OCI-LY7 (cell line): Measurements from ENCODE around the gene MRPS27. TPM values are rescaled to one million over a fixed set of nuclear protein-coding genes. Genes with fewer than 3 reads are reported as not detected.

Source experiments
- BruUV-seq: library from RNA; stranded (reverse); fragments of 400-500 nt; replicated peaks from 2 replicates; lab custom pipeline; 2021; lab: Mats Ljungman, UMichigan
- CTCF ChIA-PET: fragments of 300-600 bp; sonication (Branson Sonifier 250); formaldehyde crosslinking; loops from one replicate; lab custom pipeline; 2022; ENCODE audit warnings: antibody characterized with exemption; ENCODE audit not compliant: unreplicated experiment; lab: Charles Lee
- POLR2A ChIA-PET: fragments of 300-600 bp; sonication (Branson Sonifier 250); formaldehyde crosslinking; loops from one replicate; lab custom pipeline; 2022; ENCODE audit warnings: antibody characterized with exemption; lab: Charles Lee
- DNase-seq: peaks from one replicate; pipeline ENCODE4 v3.0.0-alpha.2; 2015; ENCODE audit warnings: low spot score
- H2AFZ ChIP-seq: fragments of 200-600 bp; sonication (generic), shearing (Covaris generic); 2 replicates; pipeline ENCODE4 v1.6.1; 2014; ENCODE audit warnings: mild to moderate bottlenecking, antibody characterized with exemption, low read length, moderate library complexity
- H3K27ac ChIP-seq: fragments of 200-600 bp; sonication (generic); 2 replicates; pipeline ENCODE4 v1.5.1; 2014; ENCODE audit warnings: mixed run types, low read depth, mild to moderate bottlenecking, moderate library complexity, low read length, inconsistent platforms; ENCODE audit not compliant: poor library complexity, severe bottlenecking
- H3K36me3 ChIP-seq: fragments of 200-600 bp; sonication (generic); 2 replicates; pipeline ENCODE4 v1.6.1; 2014; ENCODE audit warnings: mild to moderate bottlenecking, antibody characterized with exemption, low read length, moderate library complexity, mixed read lengths; ENCODE audit not compliant: insufficient read depth
- H3K4me1 ChIP-seq: fragments of 200-600 bp; sonication (generic); 2 replicates; pipeline ENCODE4 v1.5.1; 2014; ENCODE audit warnings: mild to moderate bottlenecking, low read length; ENCODE audit not compliant: insufficient read depth, poor library complexity, severe bottlenecking
- H3K4me2 ChIP-seq: fragments of 200-600 bp; sonication (generic); 2 replicates; pipeline ENCODE4 v1.6.1; 2014; ENCODE audit warnings: mild to moderate bottlenecking, low read length
- H3K4me3 ChIP-seq: fragments of 200-600 bp; sonication (generic); 2 replicates; pipeline ENCODE4 v1.5.1; 2014; ENCODE audit warnings: mild to moderate bottlenecking, low read depth, low read length; ENCODE audit not compliant: poor library complexity, severe bottlenecking
- H3K79me2 ChIP-seq: fragments of 200-600 bp; sonication (generic); 2 replicates; pipeline ENCODE4 v1.6.1; 2016; ENCODE audit warnings: low read depth, mild to moderate bottlenecking, low read length, moderate library complexity, mixed read lengths; ENCODE audit not compliant: insufficient read depth
- H3K9me2 ChIP-seq: fragments of 200-600 bp; sonication (generic); 2 replicates; pipeline ENCODE4 v1.6.1; 2016; ENCODE audit warnings: mild to moderate bottlenecking, low read length, mixed read lengths; ENCODE audit not compliant: insufficient read depth
- H3K9me3 ChIP-seq: fragments of 200-600 bp; sonication (generic); 2 replicates; pipeline ENCODE4 v1.6.1; 2014; ENCODE audit warnings: mild to moderate bottlenecking, mixed run types, low read length, mixed read lengths
- H4K20me1 ChIP-seq: fragments of 200-600 bp; sonication (generic); 2 replicates; pipeline ENCODE4 v1.6.1; 2014; ENCODE audit warnings: mild to moderate bottlenecking, antibody characterized with exemption, low read length, moderate library complexity, mixed read lengths; ENCODE audit not compliant: insufficient read depth
- CTCF ChIP-seq: fragments of 200-600 bp; sonication (generic); conservative IDR thresholded peaks from 2 replicates; pipeline ENCODE4 v1.5.1; 2014; ENCODE audit warnings: mild to moderate bottlenecking, antibody characterized with exemption, low read length, moderate library complexity, mixed read lengths
- EZH2phosphoT487 ChIP-seq: fragments of 200-600 bp; sonication (generic); IDR thresholded peaks from 2 replicates; pipeline ENCODE4 v1.6.1; 2018; ENCODE audit warnings: low read depth, borderline replicate concordance, mild to moderate bottlenecking, mixed run types, antibody characterized with exemption, low read length, moderate library complexity, mixed read lengths
- intact Hi-C: fragments of 100-400 bp; cut with micrococcal nuclease; formaldehyde crosslinking; loops from one replicate; pipeline ENCODE4 v1.10.0; 2022; ENCODE audit not compliant: unreplicated experiment
- total RNA-seq, 2 experiments: library from RNA; depleted of rRNA in 1 of 2; stranded (reverse); fragments of >200 nt in 1 of 2; shearing (Covaris generic) in 1 of 2; gene quantifications; 2 replicates each; pipeline ENCODE4 v1.2.3, GENCODE V29; 2014 to 2022

Gene MRPS27
- total RNA-seq, 2 experiments from 2014 or later, result 62.6 to 70.9 TPM

GRCh38 chr5:72301557-72301956 is 18.5 kb downstream of the MRPS27 start:
- Histone ChIP-seq H4K20me1 (no peaks in the 10 kb centered on the region), H3K9me3 (no peaks in the 10 kb centered on the region), H3K36me3 (peaks cover 46% of the 10 kb centered on the region), H3K79me2 (peaks cover 97% of the 10 kb centered on the region), H3K27ac (peak overlapping the region; percentile 86), H3K4me2 (peak overlapping the region; percentile 72), H2AFZ (no peak overlapping the region), H3K4me1 (peaks cover 97% of the 10 kb centered on the region), H3K4me3 (peak overlapping the region; percentile 47), H3K9me2 (no peaks in the 10 kb centered on the region)
- peak; percentile 80 for DNase-seq
- ChIA-PET CTCF (no interaction called here), POLR2A (interaction anchor here (1.2 to 8.8 kb wide), 3 partner anchors 9 to 19 kb away, joined by 3 to 97 read pairs (median 78); partner anchors contain the start of genes MRPS27 and PTCD2)
- BruUV-seq, result no TSS peak
- no peak for TF ChIP-seq EZH2phosphoT487
- TF ChIP-seq CTCF, result no peak
- intact Hi-C loops, result loop anchor here (10.0 kb wide), 1 partner anchor 527 kb away; no protein-coding TSS in a partner anchor

GRCh38 chr5:72300590-72301339 is 19.3 kb downstream of the MRPS27 start:
- Histone ChIP-seq H3K9me3 (no peaks in the 10 kb centered on the region), H3K4me2 (peak overlapping the region; percentile 72), H3K36me3 (peaks cover 49% of the 10 kb centered on the region), H4K20me1 (no peaks in the 10 kb centered on the region), H3K79me2 (peaks cover 97% of the 10 kb centered on the region), H3K27ac (peak overlapping the region; percentile 86), H2AFZ (no peak overlapping the region), H3K4me3 (peak overlapping the region; percentile 47), H3K4me1 (peaks cover 97% of the 10 kb centered on the region), H3K9me2 (no peaks in the 10 kb centered on the region)
- TF ChIP-seq CTCF, result no peak
- TF ChIP-seq EZH2phosphoT487, result no peak
- BruUV-seq, result no TSS peak
- ChIA-PET POLR2A (interaction anchor here (0.6 to 8.2 kb wide), 4 partner anchors 7 to 17 kb away, joined by 3 to 78 read pairs (median 12); partner anchors contain the start of genes MRPS27 and PTCD2), CTCF (no interaction called here)
- no peak for DNase-seq
- intact Hi-C loops, result loop anchor here (10.0 kb wide), 1 partner anchor 526 kb away; no protein-coding TSS in a partner anchor
